ENCODE measurements around the gene SVOP. TPM values are rescaled to one million over a fixed set of nuclear protein-coding genes. Genes with fewer than 3 reads are reported as not detected.
"Not testable (repeated sequence)": the region's sequence is repeated elsewhere in the genome, so short reads cannot be mapped to it uniquely, and the experiment has no call there.

SVOP gene
- total RNA-seq, 2 donors from 2014 or later: not detected

DNA sequence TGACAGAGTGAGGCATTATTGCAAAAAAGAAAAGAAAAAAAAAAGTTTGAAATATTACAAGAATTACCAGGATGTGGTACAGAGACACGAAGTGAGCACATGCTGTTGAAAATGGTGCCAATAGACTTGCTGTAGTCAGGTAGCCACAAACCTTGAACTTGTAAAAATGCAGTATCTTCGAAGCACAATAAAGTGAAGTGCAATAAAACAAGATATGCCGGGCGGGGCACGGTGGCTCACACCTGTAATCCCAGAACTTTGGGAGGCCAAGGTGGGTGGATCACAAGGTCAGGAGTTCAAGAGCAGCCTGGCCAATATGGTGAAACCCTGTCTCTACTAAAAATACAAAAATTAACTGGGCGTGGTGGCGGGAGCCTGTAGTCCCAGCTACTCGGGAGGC lies 28.9 kb upstream of the SVOP start:
- not testable (repeated sequence) for H3K4me3 Mint-ChIP-seq; H3K27ac Mint-ChIP-seq; H3K27me3 Mint-ChIP-seq; H3K36me3 Mint-ChIP-seq (ENCODE audit: low read depth); H3K9me3 Mint-ChIP-seq; ATAC-seq (replicated peaks); H3K4me1 Mint-ChIP-seq

DNA sequence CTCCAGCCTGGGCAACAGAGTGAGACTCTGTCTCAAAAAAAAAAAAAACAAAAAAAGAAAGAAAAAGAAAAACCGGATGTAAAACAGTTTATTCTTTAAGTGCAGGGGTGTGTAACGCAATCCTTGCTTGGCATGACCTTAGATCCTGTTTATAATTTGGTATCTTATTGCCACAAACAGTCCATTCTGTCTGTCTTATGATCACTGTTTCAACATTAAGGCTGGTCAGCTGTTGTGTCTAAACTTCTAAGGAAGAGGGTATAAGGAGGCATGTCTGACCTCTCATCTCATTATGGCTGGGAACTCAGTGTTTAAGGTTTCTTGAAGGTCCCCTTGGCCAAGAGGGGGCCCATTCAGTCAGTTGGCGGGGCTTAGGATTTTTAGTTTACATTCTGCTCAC lies 27.8 kb upstream of the SVOP start:
- ATAC-seq (replicated peaks); H3K27me3 Mint-ChIP-seq; H3K36me3 Mint-ChIP-seq (ENCODE audit: low read depth); H3K4me3 Mint-ChIP-seq; H3K9me3 Mint-ChIP-seq; H3K4me1 Mint-ChIP-seq: not testable (repeated sequence)
- peak overlapping the region; percentile 59 for H3K27ac Mint-ChIP-seq

DNA sequence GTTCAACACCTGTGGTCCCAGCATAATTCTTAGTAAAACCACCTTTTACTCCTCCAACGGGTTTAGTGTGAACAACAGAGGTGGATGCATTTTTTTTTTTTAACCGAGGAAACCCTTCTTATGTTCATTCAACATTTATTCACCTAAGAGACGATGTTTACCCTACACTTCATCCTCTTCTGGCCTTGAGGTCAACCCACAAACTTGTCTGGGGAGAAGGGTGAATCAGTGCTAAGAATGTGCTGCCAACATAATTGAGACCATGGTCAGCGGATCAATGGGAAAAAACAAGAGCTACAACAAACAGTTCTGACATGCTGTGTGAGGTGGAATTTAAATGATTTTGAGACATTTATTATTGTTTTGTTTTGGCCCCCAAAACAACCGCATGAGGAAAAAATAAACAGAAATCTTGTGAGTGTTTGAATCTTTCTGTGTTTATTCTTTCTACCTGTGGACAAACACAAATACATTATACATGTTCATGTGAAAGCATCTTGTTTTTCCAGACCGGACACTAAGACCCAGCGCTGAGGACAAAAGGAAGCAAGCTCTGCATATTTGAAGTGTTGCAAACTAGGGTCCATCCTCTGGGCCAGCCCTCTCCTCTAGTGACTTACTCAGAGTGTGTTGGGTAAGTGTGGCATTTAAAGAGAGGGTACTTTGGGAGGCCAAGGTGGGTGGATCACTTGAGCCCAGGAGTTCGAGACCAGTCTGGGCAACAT lies 26.4 kb upstream of the SVOP start:
- Mint-ChIP-seq H3K36me3 (ENCODE audit: low read depth) (peaks cover 4% of the 10 kb centered on the region), H3K4me3 (no peak overlapping the region), H3K9me3 (no peaks in the 10 kb centered on the region), H3K27ac (no peak overlapping the region), H3K4me1 (no peaks in the 10 kb centered on the region), H3K27me3 (peaks cover 12% of the 10 kb centered on the region)
- ATAC-seq (replicated peaks): no peak

DNA sequence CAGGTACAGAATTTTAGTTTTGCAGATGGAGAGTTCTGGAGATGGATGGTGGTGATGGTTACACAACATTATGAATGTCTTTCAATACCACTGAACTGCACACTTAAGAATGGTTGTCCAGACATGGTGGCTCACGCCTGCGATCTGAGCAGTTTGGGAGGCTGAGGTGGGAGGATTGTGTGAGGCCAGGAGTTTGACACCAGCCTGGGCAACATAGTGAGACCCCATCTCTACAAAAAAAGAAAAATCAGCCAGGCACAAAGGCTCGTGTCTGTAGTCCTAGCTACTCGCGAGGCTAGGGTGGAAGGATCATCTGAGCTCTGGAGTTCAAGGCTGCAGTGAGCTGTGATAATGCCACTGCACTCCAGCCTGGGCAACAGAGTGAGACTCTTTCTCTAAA lies 23.4 kb upstream of the SVOP start:
- H3K4me1 Mint-ChIP-seq: no peaks in the 10 kb centered on the region
- no peaks in the 10 kb centered on the region for H3K9me3 Mint-ChIP-seq
- no peak overlapping the region for H3K4me3 Mint-ChIP-seq
- H3K27ac Mint-ChIP-seq: no peak overlapping the region
- peaks cover 14% of the 10 kb centered on the region for H3K27me3 Mint-ChIP-seq
- ATAC-seq (replicated peaks): no peak
- no peaks in the 10 kb centered on the region for H3K36me3 Mint-ChIP-seq (ENCODE audit: low read depth)

DNA sequence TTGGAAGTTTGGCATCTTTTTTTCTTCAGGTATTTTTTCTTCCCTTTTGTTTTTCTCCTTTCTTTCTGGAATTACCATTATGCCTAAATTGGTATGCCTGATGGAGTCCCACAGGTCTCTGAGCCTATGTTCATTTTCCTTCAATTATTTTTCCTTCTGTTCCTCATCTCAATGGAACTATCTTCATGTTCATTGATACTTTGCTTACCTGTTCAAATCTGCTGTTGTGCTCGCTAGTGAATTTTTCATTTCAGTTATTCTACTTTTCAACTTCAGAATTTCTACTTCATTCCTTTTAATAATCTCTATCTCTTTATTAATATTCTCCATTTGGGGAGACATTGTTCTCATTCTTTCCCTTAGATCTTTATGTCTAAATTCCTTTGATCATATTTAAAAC lies 16.1 kb upstream of the SVOP start:
- H3K9me3 Mint-ChIP-seq: peaks cover 9% of the 10 kb centered on the region
- H3K27ac Mint-ChIP-seq: no peak overlapping the region
- no peaks in the 10 kb centered on the region for H3K4me1 Mint-ChIP-seq
- H3K27me3 Mint-ChIP-seq: no peaks in the 10 kb centered on the region
- H3K36me3 Mint-ChIP-seq (ENCODE audit: low read depth): no peaks in the 10 kb centered on the region
- no peak for ATAC-seq (replicated peaks)
- H3K4me3 Mint-ChIP-seq: no peak overlapping the region

GRCh38 chr12:109033239-109034196 lies 12.7 kb upstream of the SVOP start:
- H3K27me3 Mint-ChIP-seq: peaks cover 13% of the 10 kb centered on the region
- H3K4me1 Mint-ChIP-seq: no peaks in the 10 kb centered on the region
- no peak overlapping the region for H3K4me3 Mint-ChIP-seq
- no peaks in the 10 kb centered on the region for H3K36me3 Mint-ChIP-seq (ENCODE audit: low read depth)
- no peak for ATAC-seq (replicated peaks)
- H3K27ac Mint-ChIP-seq: no peak overlapping the region
- H3K9me3 Mint-ChIP-seq: peaks cover 9% of the 10 kb centered on the region

- Mint-ChIP-seq H3K4me1 (no peaks in the 10 kb centered on the region), H3K9me3 (no peaks in the 10 kb centered on the region), H3K4me3 (no peak overlapping the region), H3K27me3 (peaks cover 13% of the 10 kb centered on the region), H3K36me3 (ENCODE audit: low read depth) (no peaks in the 10 kb centered on the region), H3K27ac (no peak overlapping the region)
- no peak for ATAC-seq (replicated peaks)
Observed at GRCh38 chr12:109029411-109029810, 8.5 kb upstream of the SVOP start.

- H3K27me3 Mint-ChIP-seq: peaks cover 13% of the 10 kb centered on the region
- not testable (repeated sequence) for H3K36me3 Mint-ChIP-seq (ENCODE audit: low read depth)
Observed at GRCh38 chr12:109028624-109029023, 7.8 kb upstream of the SVOP start.

GRCh38 chr12:109027767-109028166 lies 6.9 kb upstream of the SVOP start:
- no peaks in the 10 kb centered on the region for H3K36me3 Mint-ChIP-seq (ENCODE audit: low read depth)
- H3K9me3 Mint-ChIP-seq: no peaks in the 10 kb centered on the region
- no peak overlapping the region for H3K4me3 Mint-ChIP-seq
- no peak for ATAC-seq (replicated peaks)
- H3K27ac Mint-ChIP-seq: no peak overlapping the region
- H3K27me3 Mint-ChIP-seq: peaks cover 13% of the 10 kb centered on the region
- H3K4me1 Mint-ChIP-seq: no peaks in the 10 kb centered on the region

More at GRCh38 chr12:109028624-109029023, 7.8 kb upstream of the SVOP start:
- H3K27ac Mint-ChIP-seq; ATAC-seq (replicated peaks); H3K4me3 Mint-ChIP-seq; H3K9me3 Mint-ChIP-seq; H3K4me1 Mint-ChIP-seq: not testable (repeated sequence)

GRCh38 chr12:109020146-109020795 lies 597 bp downstream of the SVOP start:
- Mint-ChIP-seq H3K4me3 (no peak overlapping the region), H3K9me3 (no peaks in the 10 kb centered on the region), H3K27ac (no peak overlapping the region), H3K27me3 (peaks cover 27% of the 10 kb centered on the region), H3K36me3 (ENCODE audit: low read depth) (no peaks in the 10 kb centered on the region), H3K4me1 (no peaks in the 10 kb centered on the region)
- ATAC-seq (replicated peaks): no peak

- no peaks in the 10 kb centered on the region for H3K4me1 Mint-ChIP-seq
- H3K27ac Mint-ChIP-seq: no peak overlapping the region
- no peak overlapping the region for H3K4me3 Mint-ChIP-seq
- no peaks in the 10 kb centered on the region for H3K36me3 Mint-ChIP-seq (ENCODE audit: low read depth)
- no peak for ATAC-seq (replicated peaks)
- peaks cover 31% of the 10 kb centered on the region for H3K27me3 Mint-ChIP-seq
- H3K9me3 Mint-ChIP-seq: no peaks in the 10 kb centered on the region
Observed at GRCh38 chr12:109018296-109018695, 2.6 kb downstream of the SVOP start.

GRCh38 chr12:109016978-109017377 lies 3.9 kb downstream of the SVOP start:
- no peaks in the 10 kb centered on the region for H3K4me1 Mint-ChIP-seq
- H3K36me3 Mint-ChIP-seq (ENCODE audit: low read depth): no peaks in the 10 kb centered on the region
- no peak overlapping the region for H3K4me3 Mint-ChIP-seq
- H3K27ac Mint-ChIP-seq: no peak overlapping the region
- H3K27me3 Mint-ChIP-seq: peaks cover 26% of the 10 kb centered on the region
- no peak for ATAC-seq (replicated peaks)
- no peaks in the 10 kb centered on the region for H3K9me3 Mint-ChIP-seq

DNA sequence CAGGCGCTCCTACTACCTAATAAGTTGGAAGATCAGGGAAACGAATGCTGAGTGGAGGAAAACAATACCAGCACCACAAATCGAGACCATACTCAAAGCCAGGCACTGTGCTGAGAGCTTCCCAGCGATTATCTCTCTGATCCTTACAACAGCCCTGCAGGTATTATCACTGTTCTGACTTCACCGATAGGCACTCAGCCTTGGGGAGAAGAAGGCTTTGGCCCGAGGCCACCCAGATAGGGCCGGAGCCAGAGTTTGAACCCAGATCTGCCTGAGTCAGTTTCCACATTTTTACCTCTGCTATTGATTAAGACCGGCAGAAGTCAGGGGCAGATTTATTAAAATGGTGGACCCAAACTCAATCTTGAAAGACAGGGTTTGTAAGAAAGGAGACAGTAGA lies 4.9 kb downstream of the SVOP start:
- H3K9me3 Mint-ChIP-seq: no peaks in the 10 kb centered on the region
- no peaks in the 10 kb centered on the region for H3K4me1 Mint-ChIP-seq
- ATAC-seq (replicated peaks): no peak
- no peak overlapping the region for H3K27ac Mint-ChIP-seq
- H3K36me3 Mint-ChIP-seq (ENCODE audit: low read depth): no peaks in the 10 kb centered on the region
- no peak overlapping the region for H3K4me3 Mint-ChIP-seq
- H3K27me3 Mint-ChIP-seq: peaks cover 19% of the 10 kb centered on the region

GRCh38 chr12:109014984-109015765 lies 5.7 kb downstream of the SVOP start:
- Mint-ChIP-seq H3K4me1 (no peaks in the 10 kb centered on the region), H3K9me3 (no peaks in the 10 kb centered on the region), H3K4me3 (no peak overlapping the region), H3K27ac (no peak overlapping the region), H3K36me3 (ENCODE audit: low read depth) (no peaks in the 10 kb centered on the region), H3K27me3 (peaks cover 16% of the 10 kb centered on the region)
- ATAC-seq (replicated peaks): no peak

Data from activated T-helper 17 cell treated with anti-CD3 and anti-CD28 coated beads, Interleukin-2, amount 50 U/mL, for 72 hours (primary cell).